ENCODE measurements around the gene LCN10. TPM values are rescaled to one million over a fixed set of nuclear protein-coding genes. Genes with fewer than 3 reads are reported as not detected.

The LCN10 gene
- total RNA-seq, 1 donor from 2014 or later = not detected

DNA sequence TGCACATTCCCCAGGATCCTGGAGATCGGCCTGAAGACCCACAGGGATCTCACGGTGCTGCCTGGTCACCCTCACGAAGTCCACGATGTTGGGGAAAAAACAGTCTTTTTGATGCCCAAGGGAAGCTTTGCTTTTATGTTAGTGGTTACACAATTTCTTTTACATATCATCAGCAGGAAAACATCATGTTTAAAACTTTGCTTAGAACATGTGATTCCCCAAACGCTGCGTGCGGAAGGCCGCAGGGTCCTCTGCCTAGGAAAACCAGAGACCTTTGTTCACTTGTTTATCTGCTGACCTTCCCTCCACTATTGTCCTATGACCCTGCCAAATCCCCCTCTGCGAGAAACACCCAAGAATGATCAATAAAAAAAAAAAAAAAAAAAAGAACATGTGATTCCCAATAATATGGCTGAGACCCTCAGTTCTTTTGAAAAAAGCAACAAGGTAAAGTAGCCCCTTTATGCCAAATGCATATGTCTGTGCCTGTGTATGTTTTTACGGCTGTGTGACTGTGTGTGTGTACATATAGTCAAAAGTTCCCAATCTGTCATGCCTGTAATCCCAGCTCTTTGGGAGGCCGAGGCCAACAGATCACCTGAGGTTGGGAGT lies 44.0 kb downstream of the LCN10 start:
- no peaks in the 10 kb centered on the region for H3K9me3 Mint-ChIP-seq
- no peaks in the 10 kb centered on the region for H3K4me1 ChIP-seq
- no peak overlapping the region for H2AFZ ChIP-seq (replicated peaks)
- no peaks in the 10 kb centered on the region for H3K9me3 ChIP-seq (ENCODE audit: low read depth)
- H3K79me2 ChIP-seq (ENCODE audit: low read depth) = no peaks in the 10 kb centered on the region
- no peak overlapping the region for H3K27ac ChIP-seq
- H3K4me3 Mint-ChIP-seq = no peak overlapping the region
- no peak overlapping the region for H3K4me3 ChIP-seq
- H3K36me3 Mint-ChIP-seq = no peaks in the 10 kb centered on the region
- H3K9ac ChIP-seq = no peak overlapping the region
- no peaks in the 10 kb centered on the region for H3K36me3 ChIP-seq
- no peaks in the 10 kb centered on the region for H4K20me1 ChIP-seq (ENCODE audit: low read depth)
- no peak overlapping the region for H3K4me2 ChIP-seq
- DNase-seq (ENCODE audit: low spot score) = no peak
- H3K4me1 Mint-ChIP-seq = peaks cover 27% of the 10 kb centered on the region
- H3K27me3 Mint-ChIP-seq (ENCODE audit: insufficient read depth, low read depth) = peaks cover 23% of the 10 kb centered on the region
- peaks cover 4% of the 10 kb centered on the region for H3F3A ChIP-seq (ENCODE audit: low read depth)
- peaks cover 19% of the 10 kb centered on the region for H3K27me3 ChIP-seq
- no peak overlapping the region for H3K27ac Mint-ChIP-seq
- no peak for TF ChIP-seq EZH2 (IDR thresholded peaks at IDR 0.05)
- TF ChIP-seq, protein P1, sequence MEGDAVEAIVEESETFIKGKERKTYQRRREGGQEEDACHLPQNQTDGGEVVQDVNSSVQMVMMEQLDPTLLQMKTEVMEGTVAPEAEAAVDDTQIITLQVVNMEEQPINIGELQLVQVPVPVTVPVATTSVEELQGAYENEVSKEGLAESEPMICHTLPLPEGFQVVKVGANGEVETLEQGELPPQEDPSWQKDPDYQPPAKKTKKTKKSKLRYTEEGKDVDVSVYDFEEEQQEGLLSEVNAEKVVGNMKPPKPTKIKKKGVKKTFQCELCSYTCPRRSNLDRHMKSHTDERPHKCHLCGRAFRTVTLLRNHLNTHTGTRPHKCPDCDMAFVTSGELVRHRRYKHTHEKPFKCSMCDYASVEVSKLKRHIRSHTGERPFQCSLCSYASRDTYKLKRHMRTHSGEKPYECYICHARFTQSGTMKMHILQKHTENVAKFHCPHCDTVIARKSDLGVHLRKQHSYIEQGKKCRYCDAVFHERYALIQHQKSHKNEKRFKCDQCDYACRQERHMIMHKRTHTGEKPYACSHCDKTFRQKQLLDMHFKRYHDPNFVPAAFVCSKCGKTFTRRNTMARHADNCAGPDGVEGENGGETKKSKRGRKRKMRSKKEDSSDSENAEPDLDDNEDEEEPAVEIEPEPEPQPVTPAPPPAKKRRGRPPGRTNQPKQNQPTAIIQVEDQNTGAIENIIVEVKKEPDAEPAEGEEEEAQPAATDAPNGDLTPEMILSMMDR (IDR thresholded peaks at IDR 0.05) = no peak

DNA sequence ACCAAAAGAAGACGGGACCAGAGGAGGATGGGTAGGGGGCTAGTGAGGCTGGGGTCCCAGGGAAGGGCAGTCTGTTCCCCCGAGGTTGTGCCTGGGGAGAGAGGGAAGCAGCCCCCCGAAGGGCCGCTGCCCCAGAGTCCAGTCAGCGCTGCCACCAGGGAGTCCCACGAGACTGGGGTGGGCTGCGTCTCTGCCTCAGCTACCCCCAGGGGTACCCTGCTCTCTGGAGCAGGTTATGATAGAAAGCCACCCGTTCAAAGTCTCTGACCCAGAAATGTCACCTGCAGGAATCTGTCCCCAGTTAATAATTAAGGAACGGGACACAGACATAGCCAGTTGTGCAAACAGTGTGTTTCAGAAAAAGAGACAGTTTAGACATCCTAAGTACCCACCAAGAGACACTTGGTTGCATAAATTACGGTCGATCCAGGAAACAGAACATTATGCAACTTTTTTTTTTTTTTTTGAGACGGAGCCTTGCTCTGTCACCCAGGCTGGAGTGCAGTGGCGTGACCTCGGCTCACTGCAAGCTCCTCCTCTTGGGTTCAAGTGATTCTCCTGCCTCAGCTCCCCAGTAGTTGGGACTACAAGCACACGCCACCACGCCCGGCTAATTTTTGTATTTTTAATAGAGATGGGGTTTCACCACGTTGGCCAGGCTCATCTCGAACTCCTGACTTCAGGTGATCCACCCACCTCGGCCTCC lies 44.8 kb downstream of the LCN10 start:
- TF ChIP-seq EZH2 (IDR thresholded peaks at IDR 0.05) (no peak), EZH2phosphoT487 (IDR thresholded peaks at IDR 0.05) (no peak)
- TF ChIP-seq, protein P1 (IDR thresholded peaks at IDR 0.05) = no peak
- H3K36me3 ChIP-seq = no peaks in the 10 kb centered on the region
- no peaks in the 10 kb centered on the region for H3K4me1 ChIP-seq
- Mint-ChIP-seq H3K36me3 (no peaks in the 10 kb centered on the region), H3K4me3 (no peak overlapping the region), H3K9me3 (no peaks in the 10 kb centered on the region), H3K27ac (no peak overlapping the region), H3K4me1 (peaks cover 26% of the 10 kb centered on the region), H3K27me3 (ENCODE audit: insufficient read depth, low read depth) (peaks cover 21% of the 10 kb centered on the region)
- H3K4me2 ChIP-seq = no peak overlapping the region
- no peak overlapping the region for H3K9ac ChIP-seq
- H3K4me3 ChIP-seq = no peak overlapping the region
- no peaks in the 10 kb centered on the region for H3K79me2 ChIP-seq (ENCODE audit: low read depth)
- DNase-seq (ENCODE audit: low spot score) = no peak
- H3K27me3 ChIP-seq = peaks cover 19% of the 10 kb centered on the region
- peaks cover 4% of the 10 kb centered on the region for H3F3A ChIP-seq (ENCODE audit: low read depth)
- no peaks in the 10 kb centered on the region for H3K9me3 ChIP-seq (ENCODE audit: low read depth)
- H2AFZ ChIP-seq (replicated peaks) = no peak overlapping the region
- H4K20me1 ChIP-seq (ENCODE audit: low read depth) = no peaks in the 10 kb centered on the region
- no peak overlapping the region for H3K27ac ChIP-seq

DNA sequence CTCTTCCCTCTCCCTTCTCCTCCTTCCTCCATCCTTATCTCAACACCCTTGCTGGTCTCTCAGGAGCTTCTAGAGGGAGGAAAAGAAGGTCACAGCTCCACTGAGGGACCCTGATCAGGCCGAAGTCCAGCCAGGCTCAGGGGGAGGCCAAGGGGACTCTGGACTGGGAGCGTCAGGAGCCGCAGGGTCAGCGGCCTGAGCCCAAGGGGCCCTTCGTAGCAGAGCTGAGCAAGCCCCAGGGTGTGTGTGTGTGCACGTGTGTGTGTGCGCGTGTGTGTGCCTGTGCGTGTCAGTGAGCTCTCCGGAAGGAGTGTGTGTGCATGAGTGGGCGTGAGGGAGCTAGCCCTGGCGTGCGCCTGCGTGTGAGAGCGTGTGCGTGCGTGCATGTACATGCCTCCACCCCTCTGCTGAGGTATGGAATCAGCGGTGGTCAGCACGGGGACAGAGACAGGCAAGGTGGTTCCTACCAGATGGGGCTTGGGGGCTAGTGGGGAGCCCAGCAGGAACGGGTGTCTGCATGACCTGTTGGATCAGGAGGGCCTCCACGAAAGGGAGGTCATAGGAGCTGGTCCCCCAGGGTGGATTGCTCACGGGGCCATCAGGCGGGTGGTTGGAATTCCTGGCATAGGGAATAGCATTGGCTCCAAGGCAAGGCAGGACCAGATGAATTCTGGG lies 45.5 kb downstream of the LCN10 start:
- peaks cover 4% of the 10 kb centered on the region for H3F3A ChIP-seq (ENCODE audit: low read depth)
- no peaks in the 10 kb centered on the region for H3K36me3 Mint-ChIP-seq
- TF ChIP-seq, protein P1 (IDR thresholded peaks at IDR 0.05) = no peak
- TF ChIP-seq EZH2 (IDR thresholded peaks at IDR 0.05) = no peak
- no peak for TF ChIP-seq EZH2phosphoT487 (IDR thresholded peaks at IDR 0.05)
- H3K9ac ChIP-seq = no peak overlapping the region
- peaks cover under 1% of the 10 kb centered on the region for H3K4me1 ChIP-seq
- peak overlapping the region; percentile 88 for H3K27ac Mint-ChIP-seq
- no peak overlapping the region for H3K4me2 ChIP-seq
- H3K27ac ChIP-seq = no peak overlapping the region
- no peak overlapping the region for H2AFZ ChIP-seq (replicated peaks)
- H4K20me1 ChIP-seq (ENCODE audit: low read depth) = no peaks in the 10 kb centered on the region
- no peak for DNase-seq (ENCODE audit: low spot score)
- no peaks in the 10 kb centered on the region for H3K79me2 ChIP-seq (ENCODE audit: low read depth)
- H3K4me3 Mint-ChIP-seq = peak overlapping the region; percentile 2
- peaks cover 28% of the 10 kb centered on the region for H3K4me1 Mint-ChIP-seq
- no peaks in the 10 kb centered on the region for H3K9me3 Mint-ChIP-seq
- H3K27me3 ChIP-seq = peaks cover 18% of the 10 kb centered on the region
- no peak overlapping the region for H3K4me3 ChIP-seq
- H3K36me3 ChIP-seq = no peaks in the 10 kb centered on the region
- no peaks in the 10 kb centered on the region for H3K9me3 ChIP-seq (ENCODE audit: low read depth)
- H3K27me3 Mint-ChIP-seq (ENCODE audit: insufficient read depth, low read depth) = peaks cover 20% of the 10 kb centered on the region
